OCI-LY7 (cell line): ENCODE measurements around the gene NTRK1.

ENCODE experiments used
- CTCF ChIP-seq: fragments of 200-600 bp; sonication (generic); conservative IDR thresholded peaks from 2 replicates; pipeline ENCODE4 v1.5.1; 2014; ENCODE audit warnings: mild to moderate bottlenecking, antibody characterized with exemption, low read length, moderate library complexity, mixed read lengths
- EZH2phosphoT487 ChIP-seq: fragments of 200-600 bp; sonication (generic); IDR thresholded peaks from 2 replicates; pipeline ENCODE4 v1.6.1; 2018; ENCODE audit warnings: low read depth, borderline replicate concordance, mild to moderate bottlenecking, mixed run types, antibody characterized with exemption, low read length, moderate library complexity, mixed read lengths

- TF ChIP-seq CTCF (peak; percentile 83), EZH2phosphoT487 (no peak)
Observed at GRCh38 chr1:156860113-156860627, 495 bp upstream of the NTRK1 start.
